ENCODE measurements around the gene FOXRED2. TPM values are rescaled to one million over a fixed set of nuclear protein-coding genes. Genes with fewer than 3 reads are reported as not detected.

FOXRED2 gene
- total and polyA plus RNA-seq, 2 of the 4 experiments (the other 2 are of a cell fraction): 1.6 to 4.0 TPM

GRCh38 chr22:36460202-36460601 lies 46.6 kb downstream of the FOXRED2 start:
- Histone ChIP-seq H3K18ac (ENCODE audit: low read depth, low read length) (no peak overlapping the region), H3K79me1 (ENCODE audit: low read depth in 1 of 2, low read length in 2 of 2) (peaks cover 0 to 46% of the 10 kb centered on the region in 2 experiments; a peak in 2 of 4 replicates), H3K27ac (ENCODE audit: insufficient read depth, low read length) (no peak overlapping the region), H4K5ac (ENCODE audit: low read depth, low read length) (no peak overlapping the region), H2AFZ (replicated peaks; ENCODE audit: low read length, poor library complexity) (no peak overlapping the region), H2BK15ac (ENCODE audit: low read depth, low read length) (peak overlapping the region; percentile 62; the same call in 1 of the 3 replicates), H3K4me3 (ENCODE audit: insufficient read depth, low read depth, low read length) (no peak overlapping the region), H3K9me1 (ENCODE audit: insufficient read depth, low read length) (peaks cover 14% of the 10 kb centered on the region), H3K27me3 (ENCODE audit: control insufficient read depth, insufficient read depth, low read length) (no peaks in the 10 kb centered on the region), H4K8ac (ENCODE audit: low read depth in 2 of 2, low read length in 2 of 2) (no peak overlapping the region), H2BK120ac (ENCODE audit: low read depth, low read length) (peak overlapping the region; percentile 61; the same call in 1 of the 2 replicates), H3K4ac (ENCODE audit: low read depth, low read length) (peak overlapping the region; percentile 46), H2AK5ac (ENCODE audit: low read depth, low read length) (peak overlapping the region; percentile 16), H2AK9ac (replicated peaks; ENCODE audit: low read depth, low read length, poor library complexity) (no peak overlapping the region), H2BK5ac (ENCODE audit: low read depth, low read length, poor library complexity, severe bottlenecking) (no peak overlapping the region), H3K9me3 (ENCODE audit: control insufficient read depth, insufficient read depth, low read length) (no peaks in the 10 kb centered on the region), H2BK20ac (ENCODE audit: low read depth, low read length) (peak overlapping the region; percentile 81), H3K4me2 (ENCODE audit: low read depth, low read length) (no peak overlapping the region), H3K4me1 (ENCODE audit: control insufficient read depth, insufficient read depth, low read length) (peaks cover 23% of the 10 kb centered on the region), H3K36me3 (ENCODE audit: control insufficient read depth, insufficient read depth, low read length) (no peaks in the 10 kb centered on the region), H3K14ac (replicated peaks; ENCODE audit: low read depth, low read length) (no peak overlapping the region), H3K23ac (ENCODE audit: low read depth, low read length) (no peak overlapping the region), H4K20me1 (ENCODE audit: insufficient read depth, low read length) (no peaks in the 10 kb centered on the region), H4K91ac (ENCODE audit: insufficient read depth, low read depth, low read length) (peak overlapping the region; percentile 56; the same call in 1 of the 2 replicates), H3K56ac (ENCODE audit: extremely low read depth, insufficient read depth, low read length) (no peak overlapping the region), H3K9ac (ENCODE audit: low read depth, low read length) (no peak overlapping the region)
- in situ Hi-C loops (cut with MboI; ENCODE audit: low sequenced_read_pairs): no loop called here
- intact Hi-C loops (cut with micrococcal nuclease): no loop called here
- dilution Hi-C loops (cut with HindIII; ENCODE audit: low sequenced_read_pairs, unreplicated experiment): no loop called here
- POLR2A ChIA-PET (ENCODE audit: unreplicated experiment): no interaction called here
- TF ChIP-seq CHD1 (IDR thresholded peaks at IDR 0.05; ENCODE audit: low read depth, low read length): no peak
- no peak for TF ChIP-seq MXI1 (IDR thresholded peaks at IDR 0.05; ENCODE audit: borderline replicate concordance, low read depth, low read length)
- no peak for TF ChIP-seq CEBPB (IDR thresholded peaks at IDR 0.05; ENCODE audit: low read depth, low read length)
- no peak for TF ChIP-seq MAZ (IDR thresholded peaks at IDR 0.05; ENCODE audit: borderline replicate concordance, low read depth, low read length)
- TF ChIP-seq SMC3 (IDR thresholded peaks at IDR 0.05; ENCODE audit: low read depth, low read length): no peak
- TF ChIP-seq RCOR1 (IDR thresholded peaks at IDR 0.05; ENCODE audit: insufficient replicate concordance, low read length): no peak
- no peak for TF ChIP-seq CTCF (conservative IDR thresholded peaks at IDR 0.05; ENCODE audit: low read depth, low read length)
- no peak for TF ChIP-seq POLR2A (IDR thresholded peaks at IDR 0.05; ENCODE audit: low read depth, low read length)
- no peak for TF ChIP-seq ELK1 (IDR thresholded peaks at IDR 0.05; ENCODE audit: borderline replicate concordance, low read depth, low read length)
- TF ChIP-seq RFX5 (IDR thresholded peaks at IDR 0.05; ENCODE audit: low read depth, low read length): no peak
- TF ChIP-seq BHLHE40 (IDR thresholded peaks at IDR 0.05; ENCODE audit: low read depth, low read length): no peak
- TF ChIP-seq USF2 (IDR thresholded peaks at IDR 0.05; ENCODE audit: low read depth, low read length): no peak
- no peak for TF ChIP-seq RAD21 (IDR thresholded peaks at IDR 0.05; ENCODE audit: low read length)
- TF ChIP-seq NFE2L2 (IDR thresholded peaks at IDR 0.05; ENCODE audit: low read depth, low read length): no peak
- CTCF ChIA-PET: no interaction called here
- no peak for DNase-seq
- no TSS peak for BruUV-seq (replicated peaks)
- no CpG with 5 or more reads among the region's 8 CpGs for WGBS, 2 experiments (ENCODE audit: extremely low coverage in 2 of 2, insufficient read length in 1 of 2)
- no peak for ATAC-seq (ENCODE audit: low read depth)
